ENCODE data around the gene MYEOV. TPM values are rescaled to one million over a fixed set of nuclear protein-coding genes. Genes with fewer than 3 reads are reported as not detected.

Gene MYEOV
- total and polyA plus RNA-seq, 2 donors (not counting 1 experiment from before 2014, with no cell fraction given), result 0.72 TPM; not detected in 1

- no peaks in the 10 kb centered on the region for H3K79me2 ChIP-seq (ENCODE audit: control insufficient read depth, insufficient read depth, low read length)
- no peaks in the 10 kb centered on the region for H3K4me1 ChIP-seq (ENCODE audit: control insufficient read depth in 2 of 2, insufficient read depth in 2 of 2, low read length in 2 of 2)
- Mint-ChIP-seq H3K4me3 (no peak overlapping the region), H3K27ac (peak overlapping the region; percentile 34), H3K9me3 (ENCODE audit: insufficient read depth) (peaks cover 4% of the 10 kb centered on the region), H3K4me1 (peaks cover 3% of the 10 kb centered on the region), H3K27me3 (no peaks in the 10 kb centered on the region)
- DNase-seq, result no peak
- H4K20me1 ChIP-seq (ENCODE audit: control insufficient read depth, insufficient read depth, low read length, poor library complexity, severe bottlenecking), result no peaks in the 10 kb centered on the region
- no peak overlapping the region for H3K4me2 ChIP-seq (replicated peaks; ENCODE audit: low read depth, low read length, poor library complexity, severe bottlenecking)
- intact Hi-C loops (cut with micrococcal nuclease), result no loop called here
- no peak overlapping the region for H3K4me3 ChIP-seq (ENCODE audit: control extremely low read depth in 1 of 5, extremely low read depth in 1 of 5, insufficient read depth in 1 of 5, low read depth in 2 of 5, low read length in 4 of 5)
- POLR2A ChIA-PET, result no interaction called here
- TF ChIP-seq CTCF (IDR thresholded peaks at IDR 0.05) (no peak), EZH2 (IDR thresholded peaks at IDR 0.05; ENCODE audit: borderline replicate concordance, insufficient read depth, low read depth, low read length, poor library complexity, severe bottlenecking) (no peak)
- no peak overlapping the region for H3K9ac ChIP-seq (ENCODE audit: low read length)
- H3K9me3 ChIP-seq (ENCODE audit: control extremely low read depth in 1 of 3, control insufficient read depth in 2 of 3, insufficient read depth in 1 of 3, low read length in 2 of 3), result peaks cover 0 to 26% (median 4%) of the 10 kb centered on the region in 3 donors
- CTCF ChIA-PET, result no interaction called here
- no peak overlapping the region for H3K27ac ChIP-seq (ENCODE audit: low read length in 2 of 2)
- H3K36me3 ChIP-seq (replicated peaks in 1 of 2; ENCODE audit: control extremely low read depth in 1 of 2, control insufficient read depth in 1 of 2, extremely low read depth in 1 of 2, insufficient read depth in 2 of 2, low read length in 1 of 2), result no peaks in the 10 kb centered on the region
- peaks cover 0 to 3% (median 0%) of the 10 kb centered on the region in 4 experiments for H3K27me3 ChIP-seq (replicated peaks in 1 of 4; ENCODE audit: control extremely low read depth in 1 of 4, control insufficient read depth in 3 of 4, insufficient read depth in 4 of 4, low read length in 3 of 4)
- ATAC-seq (ENCODE audit: low read depth), result no peak
- WGBS (ENCODE audit: insufficient coverage), result over 99% methylated on average over 13 of the region's 13 CpGs
- H2AFZ ChIP-seq (ENCODE audit: insufficient read depth, low read depth, low read length, poor library complexity, severe bottlenecking), result no peak overlapping the region
Observed at GRCh38 chr11:69343401-69344321, 49.7 kb downstream of the MYEOV start.

- no peaks in the 10 kb centered on the region for H3K27me3 Mint-ChIP-seq
- CTCF ChIA-PET, result no interaction called here
- TF ChIP-seq EZH2 (IDR thresholded peaks at IDR 0.05; ENCODE audit: borderline replicate concordance, insufficient read depth, low read depth, low read length, poor library complexity, severe bottlenecking) (no peak), CTCF (IDR thresholded peaks at IDR 0.05) (no peak)
Observed at GRCh38 chr11:69344570-69345145, 50.7 kb downstream of the MYEOV start.

More at GRCh38 chr11:69344570-69345145, 50.7 kb downstream of the MYEOV start:
- 93% methylated on average over 3 of the region's 7 CpGs for WGBS (ENCODE audit: insufficient coverage)
- H3K4me1 ChIP-seq (ENCODE audit: control insufficient read depth in 2 of 2, insufficient read depth in 2 of 2, low read length in 2 of 2), result no peaks in the 10 kb centered on the region
- Mint-ChIP-seq H3K27ac (no peak overlapping the region), H3K4me3 (no peak overlapping the region), H3K4me1 (no peaks in the 10 kb centered on the region), H3K9me3 (ENCODE audit: insufficient read depth) (peaks cover 4% of the 10 kb centered on the region)
- ATAC-seq (ENCODE audit: low read depth), result no peak
- H3K9me3 ChIP-seq (ENCODE audit: control extremely low read depth in 1 of 3, control insufficient read depth in 2 of 3, insufficient read depth in 1 of 3, low read length in 2 of 3), result peaks cover 0 to 25% (median 4%) of the 10 kb centered on the region in 3 donors
- H3K27ac ChIP-seq (ENCODE audit: low read length in 2 of 2), result no peak overlapping the region
- H2AFZ ChIP-seq (ENCODE audit: insufficient read depth, low read depth, low read length, poor library complexity, severe bottlenecking), result no peak overlapping the region
- H3K4me3 ChIP-seq (ENCODE audit: control extremely low read depth in 1 of 5, extremely low read depth in 1 of 5, insufficient read depth in 1 of 5, low read depth in 2 of 5, low read length in 4 of 5), result no peak overlapping the region
- POLR2A ChIA-PET, result no interaction called here
- DNase-seq, result no peak
- H4K20me1 ChIP-seq (ENCODE audit: control insufficient read depth, insufficient read depth, low read length, poor library complexity, severe bottlenecking), result no peaks in the 10 kb centered on the region
- H3K4me2 ChIP-seq (replicated peaks; ENCODE audit: low read depth, low read length, poor library complexity, severe bottlenecking), result no peak overlapping the region
- no peaks in the 10 kb centered on the region for H3K36me3 ChIP-seq (replicated peaks in 1 of 2; ENCODE audit: control extremely low read depth in 1 of 2, control insufficient read depth in 1 of 2, extremely low read depth in 1 of 2, insufficient read depth in 2 of 2, low read length in 1 of 2)
- H3K27me3 ChIP-seq (replicated peaks in 1 of 4; ENCODE audit: control extremely low read depth in 1 of 4, control insufficient read depth in 3 of 4, insufficient read depth in 4 of 4, low read length in 3 of 4), result peaks cover 0 to 3% (median 0%) of the 10 kb centered on the region in 4 experiments
- H3K9ac ChIP-seq (ENCODE audit: low read length), result no peak overlapping the region
- no peaks in the 10 kb centered on the region for H3K79me2 ChIP-seq (ENCODE audit: control insufficient read depth, insufficient read depth, low read length)
- intact Hi-C loops (cut with micrococcal nuclease), result no loop called here
